A549 (cell line): ENCODE data around the gene MCOLN2. TPM values are rescaled to one million over a fixed set of nuclear protein-coding genes. Genes with fewer than 3 reads are reported as not detected.

Source experiments
- ATAC-seq, 2 experiments: fragments of 200-7000 bp in 1 of 2; fragments of >200 bp in 1 of 2; cut with Nextera tagmentation in 1 of 2; cut with Tn5 transposase in 1 of 2; 3 replicates each; pipeline versions ENCODE4 v1.8.0 to v1.9.1; 2018 to 2020; ENCODE audit warnings: mild to moderate bottlenecking in 1 of 2, moderate library complexity in 1 of 2
- CTCF ChIA-PET: fragments of 300-600 bp; sonication (Branson Sonifier 250); formaldehyde crosslinking; extraction: SDS; loops from one replicate; lab custom pipeline; 2021; ENCODE audit warnings: antibody characterized with exemption, inconsistent platforms; lab: Yijun Ruan, JAX
- POLR2A ChIA-PET: fragments of 350-600 bp; formaldehyde crosslinking; extraction: SDS; loops from one replicate; lab custom pipeline; 2021; ENCODE audit warnings: antibody characterized with exemption, inconsistent platforms; lab: Yijun Ruan, JAX
- DNase-seq, 2 experiments: peaks; one replicate each; pipeline versions ENCODE4 v3.0.0 to v3.0.0-alpha.2; 2011 to 2016; ENCODE audit warnings: low read depth in 1 of 2, low spot score in 1 of 2
- FAIRE-seq: peaks from 2 replicates; lab custom pipeline; 2011; peaks lifted over from hg19 to GRCh38; lab: Jason Lieb, UNC
- H3K27ac ChIP-seq, 2 experiments: fragments of >200 bp; sonication (Bioruptor Twin); formaldehyde crosslinking; 3 replicates each; pipeline ENCODE4 v1.5.1; 2016 to 2017
- H3K4me1 ChIP-seq: fragments of >200 bp; sonication (Bioruptor Twin); formaldehyde crosslinking; 3 replicates; pipeline ENCODE4 v1.6.1; 2016
- H3K4me2 ChIP-seq: fragments of >200 bp; sonication (Bioruptor Twin); formaldehyde crosslinking; 3 replicates; pipeline ENCODE4 v1.6.1; 2016
- H3K4me3 ChIP-seq: fragments of >200 bp; sonication (Bioruptor Twin); formaldehyde crosslinking; 3 replicates; pipeline ENCODE4 v1.5.1; 2016
- H3K9me3 ChIP-seq: fragments of >200 bp; sonication (Bioruptor Twin); formaldehyde crosslinking; 3 replicates; pipeline ENCODE4 v1.6.1; 2016
- BHLHE40 ChIP-seq: IDR thresholded peaks from 2 replicates; pipeline ENCODE4 v1.6.1; 2012; ENCODE audit warnings: low read depth, low read length, inconsistent platforms
- CBX8 ChIP-seq: fragments of 200-600 bp; sonication (generic); IDR thresholded peaks from 2 replicates; pipeline ENCODE4 v1.6.1; 2016
- CHD2 ChIP-seq: fragments of 150-350 bp; IDR thresholded peaks from 2 replicates; pipeline ENCODE4 v1.6.1; 2014; ENCODE audit warnings: low read length; ENCODE audit not compliant: partially characterized antibody
- CHD4 ChIP-seq: fragments of 200-600 bp; sonication (generic); IDR thresholded peaks from 2 replicates; pipeline ENCODE4 v1.6.1; 2016; ENCODE audit warnings: antibody characterized with exemption, mild to moderate bottlenecking, borderline replicate concordance
- EHF ChIP-seq: fragments of 250-450 bp; sonication (Bioruptor Pico); IDR thresholded peaks from 2 replicates; pipeline ENCODE4 v1.5.0; 2020; ENCODE audit warnings: mild to moderate bottlenecking
- FOSL2 ChIP-seq, 2 experiments: fragments of 450-650 bp in 1 of 2; fragments of >200 bp in 1 of 2; sonication (Bioruptor Twin) in 1 of 2; formaldehyde crosslinking; IDR thresholded peaks; 2 replicates each; pipeline versions ENCODE4 v1.5.0 to v1.6.1; 2016 to 2020; ENCODE audit warnings: mild to moderate bottlenecking in 1 of 2, moderate library complexity in 1 of 2
- GATA3 ChIP-seq: IDR thresholded peaks from 2 replicates; pipeline ENCODE4 v1.6.1; 2012; ENCODE audit warnings: borderline replicate concordance
- HEYL ChIP-seq: fragments of 250-450 bp; sonication (Bioruptor Pico); IDR thresholded peaks from 2 replicates; pipeline ENCODE4 v1.8.0; 2021; ENCODE audit warnings: mild to moderate bottlenecking, moderate library complexity
- HOXB13 ChIP-seq: fragments of 250-450 bp; sonication (Bioruptor Pico); IDR thresholded peaks from 2 replicates; pipeline ENCODE4 v1.5.0; 2020; ENCODE audit warnings: low read depth, mild to moderate bottlenecking, moderate library complexity
- KDM1A ChIP-seq: fragments of 200-600 bp; sonication (generic); IDR thresholded peaks from 2 replicates; pipeline ENCODE4 v1.6.1; 2016; ENCODE audit warnings: low read depth, mild to moderate bottlenecking
- KDM5A ChIP-seq: fragments of 200-600 bp; sonication (generic); IDR thresholded peaks from 2 replicates; pipeline ENCODE4 v1.6.1; 2016; ENCODE audit warnings: antibody characterized with exemption, mild to moderate bottlenecking
- MAFK ChIP-seq: fragments of 450-650 bp; IDR thresholded peaks from 2 replicates; pipeline ENCODE4 v1.6.1; 2014; ENCODE audit not compliant: partially characterized antibody
- MAZ ChIP-seq: fragments of 150-350 bp; IDR thresholded peaks from 2 replicates; pipeline ENCODE4 v1.6.1; 2014; ENCODE audit warnings: antibody characterized with exemption, low read depth, low read length, borderline replicate concordance
- MYC ChIP-seq: IDR thresholded peaks from 2 replicates; pipeline ENCODE4 v1.6.1; 2012; ENCODE audit warnings: mild to moderate bottlenecking, inconsistent platforms, low read length, improper control_type of control experiment, borderline replicate concordance
- NFE2L2 ChIP-seq: fragments of 150-350 bp; conservative IDR thresholded peaks from 2 replicates; pipeline ENCODE4 v1.6.1; 2014; ENCODE audit warnings: low read length
- POLR2A ChIP-seq: IDR thresholded peaks from 2 replicates; pipeline ENCODE4 v1.6.1; 2012; ENCODE audit warnings: mild to moderate bottlenecking, low read length
- POLR2AphosphoS2 ChIP-seq: conservative IDR thresholded peaks from 2 replicates; pipeline ENCODE4 v1.6.1; 2012; ENCODE audit warnings: low read length, improper control_type of control experiment, inconsistent platforms
- RFX5 ChIP-seq: fragments of 450-650 bp; IDR thresholded peaks from 2 replicates; pipeline ENCODE4 v1.7.1; 2014; ENCODE audit warnings: antibody characterized with exemption, mild to moderate bottlenecking, moderate library complexity
- SMC3 ChIP-seq: fragments of >200 bp; sonication (Bioruptor Twin); formaldehyde crosslinking; IDR thresholded peaks from 3 replicates; pipeline ENCODE4 v1.6.1; 2018; ENCODE audit warnings: inconsistent platforms
- SREBF2 ChIP-seq: fragments of 450-650 bp; IDR thresholded peaks from 2 replicates; pipeline ENCODE4 v1.6.1; 2014; ENCODE audit warnings: mild to moderate bottlenecking, moderate library complexity
- TFCP2L1 ChIP-seq: fragments of 250-450 bp; sonication (Bioruptor Pico); IDR thresholded peaks from 2 replicates; pipeline ENCODE4 v1.5.0; 2021; ENCODE audit warnings: mild to moderate bottlenecking
- TP53 ChIP-seq: fragments of 250-450 bp; sonication (Bioruptor Pico); IDR thresholded peaks from 2 replicates; pipeline ENCODE4 v1.5.0; 2021; ENCODE audit warnings: mild to moderate bottlenecking, moderate library complexity
- ZC3H11A ChIP-seq: fragments of 450-650 bp; IDR thresholded peaks from 2 replicates; pipeline ENCODE4 v1.6.1; 2014; ENCODE audit warnings: antibody characterized with exemption, mild to moderate bottlenecking
- ZSCAN20 ChIP-seq: fragments of 250-450 bp; sonication (Bioruptor Pico); IDR thresholded peaks from 2 replicates; pipeline ENCODE4 v1.8.0; 2022; ENCODE audit warnings: mild to moderate bottlenecking, moderate library complexity
- WGBS: methylation state at CpG from one replicate; pipeline ENCODE4 v1.1.6; 2017; ENCODE audit errors: missing lambda C conversion rate; 5-methylcytosine and 5-hydroxymethylcytosine counted together
- polyA plus RNA-seq, 4 experiments: library from polyadenylated mRNA; depleted of rRNA in 3 of 4; stranded (reverse); fragments of >200 nt; fragmentation: RNase III in 1 of 4; extraction: RNeasy Plus Mini Kit Qiagen cat#74134 plus additional on column Dnase treatment in 1 of 4; gene quantifications; 2 replicates in 3 of 4; 3 replicates in 1 of 4; pipeline ENCODE4 v1.2.3, GENCODE V29; 2011 to 2017
- TF ChIP-seq, protein P1 (sequence below): IDR thresholded peaks from 2 replicates; pipeline ENCODE4 v1.6.1; 2012; ENCODE audit warnings: low read depth, borderline replicate concordance
- TF ChIP-seq, protein P2 (sequence below): IDR thresholded peaks from 2 replicates; pipeline ENCODE4 v1.6.1; 2012
- TF ChIP-seq, protein P3 (sequence below): fragments of 250-450 bp; sonication (Bioruptor Pico); IDR thresholded peaks from 2 replicates; pipeline ENCODE4 v1.5.0; 2020; ENCODE audit warnings: low read depth, mild to moderate bottlenecking, moderate library complexity

MCOLN2 gene
- polyA plus RNA-seq, 2 of the 4 experiments (the other 2 are of a cell fraction) = 3.1 to 4.6 TPM

DNA sequence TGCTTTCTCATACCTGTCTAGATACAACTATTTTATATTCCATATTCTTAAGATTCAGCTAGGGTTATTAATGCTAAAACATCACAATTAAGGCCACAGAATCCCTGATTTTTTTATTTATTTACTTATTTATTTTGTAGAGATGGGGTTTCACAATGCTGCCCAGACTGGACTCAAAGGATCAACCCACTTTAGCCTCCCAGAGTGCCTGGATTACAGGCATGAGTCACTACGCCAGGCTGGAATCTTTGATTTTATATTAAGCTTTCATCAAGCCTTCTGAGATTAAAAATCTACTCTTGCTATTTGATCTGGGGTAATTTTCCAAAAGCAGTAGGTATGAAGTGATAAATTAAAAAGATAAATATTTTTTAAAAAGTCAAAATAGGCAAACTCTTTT lies 38.9 kb downstream of the MCOLN2 start:
- TF ChIP-seq CBX8 (no peak), HOXB13 (CRISPR knock-in tag) (no peak), BHLHE40 (no peak), NFE2L2 (no peak), SREBF2 (no peak)
- TF ChIP-seq, all 56 proteins: peak for 0
- no peak for DNase-seq
- no peak overlapping the region for H3K27ac ChIP-seq
- no peak for FAIRE-seq
- POLR2A ChIA-PET = interaction anchor here (1.0 kb wide), 1 partner anchor 319 kb away, joined by 3 read pairs; the partner anchor contains the start of gene BCL10
- H3K4me3 ChIP-seq = no peak overlapping the region
- CTCF ChIA-PET = interaction anchor here (0.6 to 3.6 kb wide), 2 partner anchors 13 to 39 kb away, joined by 3 to 31 read pairs; partner anchors contain the start of gene MCOLN2
- ATAC-seq = no peak
- H3K4me1 ChIP-seq = 0 out of 3 replicates have a peak, but pooled peaks cover 5% of the 10 kb centered on the region
- no peaks in the 10 kb centered on the region for H3K9me3 ChIP-seq
- 88% methylated on average over 1 of the region's 1 CpG for WGBS
- no peak overlapping the region for H3K4me2 ChIP-seq

DNA sequence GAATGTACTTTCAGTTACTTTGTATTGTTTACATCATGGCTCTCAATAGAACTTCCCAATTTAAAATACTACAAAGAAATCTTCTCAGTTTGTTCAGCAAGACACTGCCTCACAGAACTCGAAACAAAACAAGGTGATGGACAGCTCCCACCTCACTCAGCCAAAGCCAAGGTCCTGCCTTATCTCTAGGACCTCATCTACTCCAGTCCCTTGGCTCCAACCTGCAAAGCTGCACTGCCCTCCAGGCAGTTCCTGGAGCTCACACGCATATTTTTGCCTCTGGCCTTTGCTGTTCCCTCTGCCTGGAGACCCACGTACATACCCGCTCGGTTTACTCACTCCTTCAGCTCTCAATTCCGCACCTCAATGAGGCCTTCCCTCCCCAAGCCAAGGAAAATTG lies 40.3 kb downstream of the MCOLN2 start:
- POLR2A ChIA-PET = no interaction called here
- DNase-seq = no peak
- H3K27ac ChIP-seq = no peak overlapping the region
- no peak for ATAC-seq
- FAIRE-seq = no peak
- TF ChIP-seq SMC3 (no peak), HEYL (CRISPR knock-in tag) (no peak), TP53 (CRISPR knock-in tag) (no peak), RFX5 (no peak), MAFK (no peak), MYC (no peak), KDM1A (no peak), FOSL2 (IDR thresholded peaks at IDR 0.05) (no peak), FOSL2 (CRISPR knock-in tag; IDR thresholded peaks at IDR 0.05) (no peak), MAZ (no peak), POLR2A (no peak), CBX8 (no peak)
- TF ChIP-seq, protein P1, sequence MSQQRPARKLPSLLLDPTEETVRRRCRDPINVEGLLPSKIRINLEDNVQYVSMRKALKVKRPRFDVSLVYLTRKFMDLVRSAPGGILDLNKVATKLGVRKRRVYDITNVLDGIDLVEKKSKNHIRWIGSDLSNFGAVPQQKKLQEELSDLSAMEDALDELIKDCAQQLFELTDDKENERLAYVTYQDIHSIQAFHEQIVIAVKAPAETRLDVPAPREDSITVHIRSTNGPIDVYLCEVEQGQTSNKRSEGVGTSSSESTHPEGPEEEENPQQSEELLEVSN = no peak
- TF ChIP-seq, all 56 proteins: peak for 0
- 73% methylated on average over 6 of the region's 6 CpGs for WGBS
- H3K4me1 ChIP-seq = 0 out of 3 replicates have a peak, but pooled peaks cover 5% of the 10 kb centered on the region
- no peaks in the 10 kb centered on the region for H3K9me3 ChIP-seq
- CTCF ChIA-PET = interaction anchor here (1.0 to 3.6 kb wide), 2 partner anchors 12 to 298 kb away, joined by 4 to 31 read pairs; no protein-coding TSS in a partner anchor
- H3K4me2 ChIP-seq = no peak overlapping the region
- no peak overlapping the region for H3K4me3 ChIP-seq

DNA sequence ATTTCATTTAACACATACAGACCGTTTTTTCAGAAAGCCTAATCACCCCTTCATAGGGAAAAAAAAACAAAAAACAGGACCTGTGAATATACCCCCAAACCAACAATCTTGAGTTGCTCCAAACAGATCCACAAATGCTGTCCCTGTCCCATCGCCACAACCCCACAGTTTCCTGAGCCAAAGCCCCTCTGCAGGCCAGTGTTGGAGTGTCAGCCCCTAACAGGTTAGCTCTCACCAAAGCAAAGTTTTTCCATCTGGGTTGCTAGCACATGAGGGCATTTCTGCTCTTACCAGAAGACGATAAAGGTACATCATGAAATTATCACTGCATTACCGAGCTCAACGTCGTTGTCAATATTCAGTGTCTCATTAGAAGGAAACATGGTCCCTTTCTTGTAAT lies 40.8 kb downstream of the MCOLN2 start:
- ChIA-PET POLR2A (no interaction called here), CTCF (interaction anchor here (1.0 to 3.6 kb wide), 2 partner anchors 11 to 299 kb away, joined by 4 to 31 read pairs; no protein-coding TSS in a partner anchor)
- Histone ChIP-seq H3K27ac (no peak overlapping the region), H3K9me3 (no peaks in the 10 kb centered on the region), H3K4me1 (0 out of 3 replicates have a peak, but pooled peaks cover 5% of the 10 kb centered on the region), H3K4me2 (no peak overlapping the region), H3K4me3 (no peak overlapping the region)
- WGBS = 81% methylated on average over 6 of the region's 6 CpGs
- TF ChIP-seq, protein P2, sequence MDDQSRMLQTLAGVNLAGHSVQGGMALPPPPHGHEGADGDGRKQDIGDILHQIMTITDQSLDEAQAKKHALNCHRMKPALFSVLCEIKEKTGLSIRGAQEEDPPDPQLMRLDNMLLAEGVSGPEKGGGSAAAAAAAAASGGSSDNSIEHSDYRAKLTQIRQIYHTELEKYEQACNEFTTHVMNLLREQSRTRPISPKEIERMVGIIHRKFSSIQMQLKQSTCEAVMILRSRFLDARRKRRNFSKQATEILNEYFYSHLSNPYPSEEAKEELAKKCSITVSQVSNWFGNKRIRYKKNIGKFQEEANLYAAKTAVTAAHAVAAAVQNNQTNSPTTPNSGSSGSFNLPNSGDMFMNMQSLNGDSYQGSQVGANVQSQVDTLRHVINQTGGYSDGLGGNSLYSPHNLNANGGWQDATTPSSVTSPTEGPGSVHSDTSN = no peak
- TF ChIP-seq HOXB13 (CRISPR knock-in tag) = no peak
- no peak for TF ChIP-seq POLR2AphosphoS2
- TF ChIP-seq, protein P1 = no peak
- no peak for TF ChIP-seq TFCP2L1 (CRISPR knock-in tag)
- no peak for TF ChIP-seq GATA3
- no peak for TF ChIP-seq KDM5A
- no peak for TF ChIP-seq ZC3H11A
- TF ChIP-seq CHD2 = no peak
- TF ChIP-seq EHF (CRISPR knock-in tag) = no peak
- TF ChIP-seq, protein P3, sequence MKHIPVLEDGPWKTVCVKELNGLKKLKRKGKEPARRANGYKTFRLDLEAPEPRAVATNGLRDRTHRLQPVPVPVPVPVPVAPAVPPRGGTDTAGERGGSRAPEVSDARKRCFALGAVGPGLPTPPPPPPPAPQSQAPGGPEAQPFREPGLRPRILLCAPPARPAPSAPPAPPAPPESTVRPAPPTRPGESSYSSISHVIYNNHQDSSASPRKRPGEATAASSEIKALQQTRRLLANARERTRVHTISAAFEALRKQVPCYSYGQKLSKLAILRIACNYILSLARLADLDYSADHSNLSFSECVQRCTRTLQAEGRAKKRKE (CRISPR knock-in tag) = no peak
- TF ChIP-seq CHD4 = no peak
- TF ChIP-seq ZSCAN20 (CRISPR knock-in tag) = no peak
- TF ChIP-seq RFX5 = no peak
- no peak for TF ChIP-seq MAZ
- ATAC-seq = no peak
- FAIRE-seq = no peak
- DNase-seq = no peak
